Neural progenitor cell (in vitro differentiated cells): Measurements from ENCODE around the gene DAP. TPM values are rescaled to one million over a fixed set of nuclear protein-coding genes. Genes with fewer than 3 reads are reported as not detected.

Source experiments
- DNase-seq: peaks from one replicate; pipeline ENCODE4 v3.0.0-alpha.2; 2016; ENCODE audit warnings: low spot score
- H2AFZ ChIP-seq: fragments of 200-600 bp; sonication (generic); replicated peaks from 2 replicates; pipeline ENCODE4 v1.6.1; 2016; ENCODE audit warnings: antibody characterized with exemption
- H3F3A ChIP-seq: fragments of 200-600 bp; sonication (generic); 2 replicates; pipeline ENCODE4 v1.6.1; 2016; ENCODE audit warnings: antibody characterized with exemption, low read depth
- H3K27ac ChIP-seq: fragments of 200-600 bp; sonication (generic); 2 replicates; pipeline ENCODE4 v1.5.1; 2016; ENCODE audit warnings: mild to moderate bottlenecking
- H3K27me3 ChIP-seq: fragments of 200-600 bp; sonication (generic); 2 replicates; pipeline ENCODE4 v1.6.1; 2016; ENCODE audit warnings: mild to moderate bottlenecking, moderate library complexity
- H3K36me3 ChIP-seq: fragments of 200-600 bp; sonication (generic); 2 replicates; pipeline ENCODE4 v1.5.1; 2016
- H3K4me1 ChIP-seq: fragments of 200-600 bp; sonication (generic); 2 replicates; pipeline ENCODE4 v1.6.1; 2016; ENCODE audit warnings: mixed run types
- H3K4me2 ChIP-seq: fragments of 200-600 bp; sonication (generic); 2 replicates; pipeline ENCODE4 v1.6.1; 2016
- H3K4me3 ChIP-seq: fragments of 200-600 bp; sonication (generic); 2 replicates; pipeline ENCODE4 v1.5.1; 2016
- H3K79me2 ChIP-seq: fragments of 200-600 bp; sonication (generic); 2 replicates; pipeline ENCODE4 v1.6.1; 2016; ENCODE audit warnings: low read depth
- H3K9ac ChIP-seq: fragments of 200-600 bp; sonication (generic); 2 replicates; pipeline ENCODE4 v1.6.1; 2016
- H3K9me3 ChIP-seq: fragments of 200-600 bp; sonication (generic); 2 replicates; pipeline ENCODE4 v1.5.1; 2016; ENCODE audit warnings: low read depth
- H4K20me1 ChIP-seq: fragments of 200-600 bp; sonication (generic); 2 replicates; pipeline ENCODE4 v1.6.1; 2016; ENCODE audit warnings: low read depth
- H3K27ac Mint-ChIP-seq: 3 replicates; pipeline ENCODE4 v1.8.0; 2021; ENCODE audit warnings: mixed read lengths
- H3K27me3 Mint-ChIP-seq: 2 replicates; pipeline ENCODE4 v1.8.0; 2022; ENCODE audit warnings: low read depth, mild to moderate bottlenecking, inconsistent platforms, moderate library complexity, mixed read lengths; ENCODE audit not compliant: insufficient read depth
- H3K36me3 Mint-ChIP-seq: 3 replicates; pipeline ENCODE4 v1.8.0; 2021; ENCODE audit warnings: mixed read lengths
- H3K4me1 Mint-ChIP-seq: 3 replicates; pipeline ENCODE4 v1.8.0; 2021; ENCODE audit warnings: mixed read lengths
- H3K4me3 Mint-ChIP-seq: 3 replicates; pipeline ENCODE4 v1.8.0; 2021; ENCODE audit warnings: mild to moderate bottlenecking, moderate library complexity, mixed read lengths
- H3K9me3 Mint-ChIP-seq: 3 replicates; pipeline ENCODE4 v1.8.0; 2020; ENCODE audit warnings: mixed read lengths
- EZH2 ChIP-seq: fragments of 200-600 bp; sonication (generic); IDR thresholded peaks from 2 replicates; pipeline ENCODE4 v1.6.1; 2017; ENCODE audit warnings: antibody characterized with exemption, mild to moderate bottlenecking, moderate library complexity
- EZH2phosphoT487 ChIP-seq: fragments of 200-600 bp; sonication (generic); IDR thresholded peaks from 2 replicates; pipeline ENCODE4 v1.6.1; 2017; ENCODE audit warnings: antibody characterized with exemption
- total RNA-seq: library from RNA; depleted of rRNA; stranded (reverse); fragments of >200 nt; gene quantifications from 2 replicates; pipeline ENCODE4 v1.2.3, GENCODE V29; 2015; ENCODE audit warnings: low replicate concordance
- TF ChIP-seq, protein P1 (sequence below): fragments of 200-600 bp; sonication (generic); IDR thresholded peaks from 2 replicates; pipeline ENCODE4 v1.5.1; 2017; ENCODE audit warnings: antibody characterized with exemption, mild to moderate bottlenecking

DAP gene
- total RNA-seq, 1 donor from 2014 or later, result 12.2 TPM

DNA sequence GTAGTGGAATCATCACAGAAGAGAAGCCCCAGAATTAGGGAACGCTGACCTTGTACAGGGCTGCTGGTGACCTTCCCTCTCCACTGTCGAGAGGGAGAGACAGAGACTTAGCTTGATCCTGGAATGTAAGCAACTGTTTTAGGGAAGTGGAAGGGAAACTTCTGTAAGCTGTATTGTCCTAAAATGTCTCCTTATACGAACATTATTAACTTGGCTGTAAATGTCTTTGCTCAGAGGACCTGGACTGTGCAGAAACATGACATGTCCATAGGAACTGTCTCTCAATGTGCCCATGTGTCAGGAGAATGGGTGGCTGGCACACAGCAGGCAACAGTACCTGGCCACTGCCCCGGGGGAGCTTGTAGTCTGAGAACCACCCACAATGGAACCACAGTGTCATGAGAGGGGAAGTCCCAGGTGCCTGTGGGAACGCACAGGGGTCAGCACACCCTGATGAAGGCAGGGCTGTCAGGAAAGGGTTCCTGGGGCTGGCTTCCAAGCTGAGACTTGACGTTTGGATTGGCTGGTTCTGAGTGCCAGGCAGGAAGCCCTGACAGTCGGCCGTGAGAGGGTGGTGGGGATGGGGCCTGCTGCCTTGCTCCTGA lies 34.0 kb downstream of the DAP start:
- Histone ChIP-seq H3F3A (peaks cover 4% of the 10 kb centered on the region), H3K9ac (no peak overlapping the region), H2AFZ (no peak overlapping the region), H3K4me2 (no peak overlapping the region), H3K27ac (no peak overlapping the region), H4K20me1 (peaks cover 3% of the 10 kb centered on the region), H3K36me3 (no peaks in the 10 kb centered on the region), H3K9me3 (no peaks in the 10 kb centered on the region), H3K4me3 (no peak overlapping the region), H3K4me1 (no peaks in the 10 kb centered on the region), H3K79me2 (no peaks in the 10 kb centered on the region), H3K27me3 (no peaks in the 10 kb centered on the region)
- Mint-ChIP-seq H3K4me3 (no peak overlapping the region), H3K36me3 (peaks cover 11% of the 10 kb centered on the region), H3K27ac (no peak overlapping the region), H3K9me3 (no peaks in the 10 kb centered on the region), H3K4me1 (no peaks in the 10 kb centered on the region), H3K27me3 (peaks cover 3% of the 10 kb centered on the region)
- no peak for DNase-seq
- no peak for TF ChIP-seq EZH2phosphoT487
- TF ChIP-seq EZH2, result no peak
- TF ChIP-seq, protein P1, sequence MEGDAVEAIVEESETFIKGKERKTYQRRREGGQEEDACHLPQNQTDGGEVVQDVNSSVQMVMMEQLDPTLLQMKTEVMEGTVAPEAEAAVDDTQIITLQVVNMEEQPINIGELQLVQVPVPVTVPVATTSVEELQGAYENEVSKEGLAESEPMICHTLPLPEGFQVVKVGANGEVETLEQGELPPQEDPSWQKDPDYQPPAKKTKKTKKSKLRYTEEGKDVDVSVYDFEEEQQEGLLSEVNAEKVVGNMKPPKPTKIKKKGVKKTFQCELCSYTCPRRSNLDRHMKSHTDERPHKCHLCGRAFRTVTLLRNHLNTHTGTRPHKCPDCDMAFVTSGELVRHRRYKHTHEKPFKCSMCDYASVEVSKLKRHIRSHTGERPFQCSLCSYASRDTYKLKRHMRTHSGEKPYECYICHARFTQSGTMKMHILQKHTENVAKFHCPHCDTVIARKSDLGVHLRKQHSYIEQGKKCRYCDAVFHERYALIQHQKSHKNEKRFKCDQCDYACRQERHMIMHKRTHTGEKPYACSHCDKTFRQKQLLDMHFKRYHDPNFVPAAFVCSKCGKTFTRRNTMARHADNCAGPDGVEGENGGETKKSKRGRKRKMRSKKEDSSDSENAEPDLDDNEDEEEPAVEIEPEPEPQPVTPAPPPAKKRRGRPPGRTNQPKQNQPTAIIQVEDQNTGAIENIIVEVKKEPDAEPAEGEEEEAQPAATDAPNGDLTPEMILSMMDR, result no peak

DNA sequence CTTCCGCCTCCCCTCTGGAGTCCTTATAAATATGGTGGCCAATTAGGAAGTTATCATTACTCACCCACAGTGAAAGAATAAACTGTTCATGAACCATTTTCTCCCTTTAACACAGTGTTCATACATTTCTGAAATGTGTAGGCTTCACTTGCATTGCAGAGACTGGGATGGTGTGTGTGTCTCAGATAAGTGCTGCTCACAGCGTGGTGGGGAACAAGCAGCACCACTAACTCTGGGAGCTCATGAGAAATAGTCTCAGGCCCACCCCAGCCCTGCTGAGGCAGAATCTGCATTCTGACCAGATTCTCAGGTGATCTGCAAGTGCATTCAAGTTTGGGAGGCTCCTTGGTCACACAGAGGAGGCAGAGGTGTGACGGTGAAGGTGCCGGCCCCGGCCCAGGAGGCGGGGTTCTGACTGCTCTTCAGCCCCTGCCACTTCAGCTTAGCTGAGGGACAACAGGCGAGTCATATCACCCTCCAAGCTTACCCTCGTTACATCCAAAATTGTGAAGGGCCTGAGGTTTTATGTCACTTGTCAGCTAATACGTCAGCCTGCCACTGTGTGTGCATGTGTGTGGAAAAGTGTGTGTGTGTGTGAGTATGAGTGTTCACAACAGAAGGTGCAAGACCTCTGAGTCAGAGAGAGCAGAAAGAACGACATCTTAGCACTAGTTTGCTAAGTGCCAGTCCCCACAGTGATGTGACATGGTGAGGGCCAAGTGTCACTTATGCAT lies 34.7 kb downstream of the DAP start:
- Mint-ChIP-seq H3K4me1 (no peaks in the 10 kb centered on the region), H3K27me3 (peaks cover 2% of the 10 kb centered on the region), H3K9me3 (no peaks in the 10 kb centered on the region), H3K27ac (no peak overlapping the region), H3K4me3 (no peak overlapping the region), H3K36me3 (peaks cover 15% of the 10 kb centered on the region)
- Histone ChIP-seq H3K27me3 (no peaks in the 10 kb centered on the region), H3K4me2 (no peak overlapping the region), H3K4me1 (no peaks in the 10 kb centered on the region), H3F3A (no peaks in the 10 kb centered on the region), H3K9ac (no peak overlapping the region), H4K20me1 (peaks cover 3% of the 10 kb centered on the region), H3K36me3 (no peaks in the 10 kb centered on the region), H3K9me3 (no peaks in the 10 kb centered on the region), H3K79me2 (no peaks in the 10 kb centered on the region), H3K4me3 (no peak overlapping the region), H3K27ac (no peak overlapping the region), H2AFZ (no peak overlapping the region)
- no peak for TF ChIP-seq EZH2phosphoT487
- TF ChIP-seq, protein P1, result no peak
- TF ChIP-seq EZH2, result no peak
- no peak for DNase-seq

DNA sequence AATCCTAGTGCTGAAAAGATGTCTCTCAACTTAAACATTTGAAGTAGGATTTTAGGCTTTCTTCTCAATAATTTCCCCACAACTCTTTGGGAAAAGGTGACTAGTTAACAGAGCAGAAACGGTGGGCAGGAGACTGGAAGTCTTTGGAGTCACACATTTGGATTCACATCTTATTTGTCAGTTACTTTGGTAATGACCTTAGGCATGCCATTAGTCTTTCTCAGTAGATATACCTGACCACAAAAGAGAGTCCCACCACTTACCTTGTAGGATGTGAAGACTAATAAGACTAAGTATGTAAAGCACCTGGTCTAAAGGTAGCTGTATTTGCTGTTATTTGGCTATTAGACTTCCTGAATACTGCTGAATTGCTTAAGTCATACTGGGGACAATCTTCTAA lies 35.4 kb downstream of the DAP start:
- Mint-ChIP-seq H3K36me3 (peaks cover 21% of the 10 kb centered on the region), H3K4me3 (no peak overlapping the region), H3K27ac (no peak overlapping the region), H3K4me1 (no peaks in the 10 kb centered on the region), H3K27me3 (peaks cover 2% of the 10 kb centered on the region), H3K9me3 (no peaks in the 10 kb centered on the region)
- no peaks in the 10 kb centered on the region for H3K79me2 ChIP-seq
- no peaks in the 10 kb centered on the region for H3K4me1 ChIP-seq
- H2AFZ ChIP-seq, result no peak overlapping the region
- no peak overlapping the region for H3K9ac ChIP-seq
- H3K27me3 ChIP-seq, result no peaks in the 10 kb centered on the region
- no peaks in the 10 kb centered on the region for H3F3A ChIP-seq
- H4K20me1 ChIP-seq, result peaks cover 3% of the 10 kb centered on the region
- H3K4me2 ChIP-seq, result no peak overlapping the region
- no peak overlapping the region for H3K27ac ChIP-seq
- H3K9me3 ChIP-seq, result no peaks in the 10 kb centered on the region
- H3K36me3 ChIP-seq, result no peaks in the 10 kb centered on the region
- DNase-seq, result no peak
- H3K4me3 ChIP-seq, result no peak overlapping the region
- no peak for TF ChIP-seq EZH2
- TF ChIP-seq, protein P1, result no peak
- no peak for TF ChIP-seq EZH2phosphoT487
